Measurements from ENCODE around the gene NCOA7.

- no peak for TF ChIP-seq POLR2A (IDR thresholded peaks at IDR 0.05)
- TF ChIP-seq, protein P1, sequence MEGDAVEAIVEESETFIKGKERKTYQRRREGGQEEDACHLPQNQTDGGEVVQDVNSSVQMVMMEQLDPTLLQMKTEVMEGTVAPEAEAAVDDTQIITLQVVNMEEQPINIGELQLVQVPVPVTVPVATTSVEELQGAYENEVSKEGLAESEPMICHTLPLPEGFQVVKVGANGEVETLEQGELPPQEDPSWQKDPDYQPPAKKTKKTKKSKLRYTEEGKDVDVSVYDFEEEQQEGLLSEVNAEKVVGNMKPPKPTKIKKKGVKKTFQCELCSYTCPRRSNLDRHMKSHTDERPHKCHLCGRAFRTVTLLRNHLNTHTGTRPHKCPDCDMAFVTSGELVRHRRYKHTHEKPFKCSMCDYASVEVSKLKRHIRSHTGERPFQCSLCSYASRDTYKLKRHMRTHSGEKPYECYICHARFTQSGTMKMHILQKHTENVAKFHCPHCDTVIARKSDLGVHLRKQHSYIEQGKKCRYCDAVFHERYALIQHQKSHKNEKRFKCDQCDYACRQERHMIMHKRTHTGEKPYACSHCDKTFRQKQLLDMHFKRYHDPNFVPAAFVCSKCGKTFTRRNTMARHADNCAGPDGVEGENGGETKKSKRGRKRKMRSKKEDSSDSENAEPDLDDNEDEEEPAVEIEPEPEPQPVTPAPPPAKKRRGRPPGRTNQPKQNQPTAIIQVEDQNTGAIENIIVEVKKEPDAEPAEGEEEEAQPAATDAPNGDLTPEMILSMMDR (IDR thresholded peaks at IDR 0.05): no peak
These were observed 20.5 kb downstream of the NCOA7 start for GRCh38 chr6:125811259-125811658.

Measured in thyroid gland (tissue), 4 donors.